GM19438 (cell line): ENCODE results near the gene SLC22A23.
"Not testable (repeated sequence)": the region's sequence is repeated elsewhere in the genome, so short reads cannot be mapped to it uniquely, and the experiment has no call there.

ENCODE experiments used
- ATAC-seq: cut with Tn5 transposase; IDR thresholded peaks from one replicate; pipeline ENCODE4 v1.9.1; 2021; ENCODE audit warnings: low read depth; ENCODE audit not compliant: unreplicated experiment

Gene SLC22A23

DNA sequence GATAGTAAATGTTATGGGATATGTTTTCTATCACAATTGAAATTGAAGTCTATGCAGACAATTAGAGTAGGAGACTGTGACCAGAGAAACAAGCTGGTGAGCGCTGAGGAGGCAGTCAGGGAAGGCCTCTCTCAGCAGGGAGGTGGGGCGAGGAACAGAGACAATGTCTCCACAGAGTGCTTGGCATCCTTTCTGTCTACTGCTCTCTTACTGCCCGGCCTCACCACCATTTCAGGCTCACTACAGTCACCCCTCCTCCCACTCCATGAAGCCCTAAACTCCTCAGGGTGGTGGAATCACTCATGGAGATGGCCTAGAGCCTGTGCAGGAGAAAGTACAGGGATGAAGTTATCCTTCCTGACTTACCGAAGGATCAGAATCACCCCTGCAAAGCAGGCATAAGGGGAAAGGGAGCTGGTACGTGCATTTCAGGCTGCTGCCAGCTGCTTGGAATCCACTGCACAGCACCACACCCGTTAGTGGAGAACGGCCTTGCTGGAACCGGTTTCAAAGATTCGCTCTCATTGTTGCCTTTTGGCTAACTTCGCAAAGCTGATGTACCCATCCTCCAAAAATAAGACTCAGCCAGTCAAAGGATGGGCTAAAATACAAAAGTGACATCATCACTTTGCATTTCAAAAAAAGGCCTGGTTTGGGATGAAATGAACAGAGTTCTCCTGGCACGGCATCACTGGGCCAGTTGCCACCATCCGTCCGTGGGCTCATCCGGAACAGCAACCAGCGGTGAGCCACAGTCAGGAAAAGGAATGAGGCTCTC, 67.3 kb downstream of the SLC22A23 start:
- ATAC-seq, result no peak

DNA sequence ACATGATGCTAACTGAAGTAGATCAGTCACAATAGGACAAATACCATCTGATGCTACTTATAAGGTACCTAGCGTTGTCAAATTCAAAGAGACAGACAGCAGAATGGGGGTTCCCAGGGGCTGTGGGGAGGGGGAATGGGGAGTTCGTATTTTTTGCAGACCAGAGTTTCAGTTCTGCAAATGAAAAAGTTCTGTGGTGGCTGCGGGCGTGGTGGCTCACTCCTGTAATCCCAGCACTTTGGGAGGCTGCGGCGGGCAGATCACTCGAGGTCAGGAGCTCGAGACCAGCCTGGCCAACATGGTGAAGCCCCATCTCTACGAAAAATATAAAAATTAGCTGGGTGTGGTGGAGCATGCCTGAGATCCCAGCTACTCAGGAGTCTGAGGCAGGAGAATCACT, 68.1 kb downstream of the SLC22A23 start:
- ATAC-seq, result no peak

DNA sequence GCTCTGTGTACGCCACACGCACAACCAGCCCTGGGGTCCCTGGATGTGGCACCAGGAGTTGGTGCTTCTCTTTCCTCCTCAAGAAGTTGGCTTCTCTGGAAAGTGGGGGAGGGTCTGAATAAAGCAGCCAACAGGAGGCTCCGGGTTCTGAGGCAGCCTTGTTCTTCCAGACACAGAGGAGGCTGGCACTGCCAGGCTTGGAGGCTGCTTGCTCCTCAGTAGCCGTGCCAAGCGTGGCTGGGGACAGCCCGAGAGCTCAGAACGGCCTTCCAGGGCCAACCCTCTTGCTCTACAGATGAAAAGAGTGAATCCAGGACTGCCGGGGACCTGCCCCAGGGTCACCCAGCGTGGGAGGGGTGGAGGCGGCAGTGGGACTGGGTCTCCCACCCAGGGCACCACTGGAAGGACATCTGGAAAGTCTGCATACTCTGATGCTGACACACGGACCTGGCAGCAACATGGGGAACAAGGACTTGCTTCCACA, 70.4 kb downstream of the SLC22A23 start:
- no peak for ATAC-seq

DNA sequence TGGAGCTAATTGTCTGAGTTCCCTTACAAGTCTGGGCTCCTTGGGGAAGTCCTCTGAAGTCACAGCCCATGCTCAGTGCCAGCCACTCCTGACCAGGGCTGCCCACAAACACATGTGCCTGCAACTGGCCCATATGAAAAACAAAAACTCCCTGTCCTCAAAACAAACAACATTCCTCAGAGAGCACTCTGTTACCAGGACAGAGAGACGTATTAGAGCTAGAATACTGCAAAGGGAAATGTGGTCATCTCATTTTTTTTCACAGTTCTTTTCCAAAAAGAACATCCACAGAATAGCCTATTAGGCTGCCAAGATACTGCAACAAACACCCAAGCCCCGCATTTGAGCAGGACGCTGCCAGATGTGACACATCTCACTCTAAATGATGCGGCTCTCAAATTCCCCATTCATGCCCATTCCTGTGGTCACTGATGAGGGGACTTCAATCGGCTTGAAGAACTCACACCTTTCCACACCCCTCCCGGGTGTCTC, 71.1 kb downstream of the SLC22A23 start:
- ATAC-seq, result no peak

DNA sequence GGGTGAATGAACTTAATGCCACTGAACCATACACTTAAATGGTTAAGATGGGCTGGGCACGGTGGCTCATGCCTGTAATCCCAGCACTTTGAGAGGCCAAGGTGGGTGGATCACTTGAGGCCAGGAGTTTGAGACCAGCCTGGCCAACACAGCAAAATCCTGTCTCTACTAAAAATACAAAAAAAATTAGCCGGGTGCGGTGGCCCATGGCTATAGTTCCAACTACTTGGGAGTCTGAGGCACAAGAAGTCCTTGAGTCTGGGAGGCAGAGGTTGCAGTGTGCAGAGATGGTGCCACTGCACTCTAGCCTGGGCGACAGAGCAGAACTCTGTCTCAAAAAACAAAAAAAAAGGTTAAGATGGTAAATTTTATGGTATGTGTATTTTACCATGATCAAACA, 71.7 kb downstream of the SLC22A23 start:
- ATAC-seq, result not testable (repeated sequence)

DNA sequence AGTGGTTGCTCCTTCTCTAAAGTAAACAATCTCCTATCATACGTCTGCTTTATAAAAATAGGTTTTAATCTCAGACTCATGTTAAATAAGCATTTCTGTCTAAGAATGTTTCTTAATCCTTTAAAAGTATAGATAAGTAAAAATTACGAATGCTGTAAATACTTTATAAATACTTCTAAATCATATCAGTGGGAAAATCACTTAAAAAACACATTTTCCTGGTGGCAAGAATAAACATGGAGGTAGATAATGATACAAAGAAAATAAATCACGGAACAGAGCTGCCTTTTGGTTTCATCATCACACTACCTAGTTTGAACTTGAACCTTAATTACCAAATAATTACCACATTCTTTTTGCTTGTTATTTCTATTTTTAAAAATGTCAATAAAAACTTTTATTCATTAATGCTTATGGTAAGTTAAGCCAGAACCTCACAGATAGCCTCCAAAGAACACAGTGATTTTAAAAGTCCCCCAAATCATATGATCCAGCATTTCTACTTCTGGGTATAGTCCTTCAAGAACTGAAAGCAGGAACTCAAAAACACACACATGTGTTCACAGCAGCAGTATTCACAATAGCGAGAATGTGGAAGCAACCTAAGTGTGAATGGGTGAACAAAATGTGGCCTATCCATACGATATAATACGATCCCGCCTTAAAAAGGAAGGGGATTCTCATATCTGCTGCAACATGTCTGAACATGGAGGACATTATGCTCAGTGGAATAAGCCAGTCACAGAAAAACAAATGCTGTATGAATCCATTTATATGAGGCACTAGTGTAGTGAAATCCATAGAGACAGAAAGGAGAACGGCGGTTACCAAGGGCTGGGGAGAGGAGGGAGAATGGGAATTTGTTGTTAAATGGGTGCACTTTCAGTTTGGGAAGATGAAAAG, 72.4 kb downstream of the SLC22A23 start:
- ATAC-seq, result no peak

DNA sequence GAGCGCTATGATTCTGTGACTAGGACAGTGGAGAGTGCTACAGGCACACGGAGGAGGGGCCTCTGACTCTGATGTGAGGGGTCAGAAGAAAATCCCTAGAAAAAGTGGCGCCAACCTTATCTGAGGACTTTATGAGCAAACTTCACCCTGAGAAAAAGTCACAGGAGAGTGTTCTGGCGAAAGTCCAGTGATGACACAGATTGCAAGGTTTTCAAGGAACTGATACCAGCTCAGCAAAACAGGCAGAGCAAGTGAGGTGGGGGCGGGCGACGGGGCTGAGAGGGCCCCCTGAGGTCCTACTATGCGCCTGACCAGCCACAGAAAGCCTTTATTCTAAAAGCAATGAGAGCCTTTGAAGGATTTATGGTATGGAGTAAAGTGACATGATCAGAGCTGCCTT, 73.3 kb downstream of the SLC22A23 start:
- no peak for ATAC-seq

DNA sequence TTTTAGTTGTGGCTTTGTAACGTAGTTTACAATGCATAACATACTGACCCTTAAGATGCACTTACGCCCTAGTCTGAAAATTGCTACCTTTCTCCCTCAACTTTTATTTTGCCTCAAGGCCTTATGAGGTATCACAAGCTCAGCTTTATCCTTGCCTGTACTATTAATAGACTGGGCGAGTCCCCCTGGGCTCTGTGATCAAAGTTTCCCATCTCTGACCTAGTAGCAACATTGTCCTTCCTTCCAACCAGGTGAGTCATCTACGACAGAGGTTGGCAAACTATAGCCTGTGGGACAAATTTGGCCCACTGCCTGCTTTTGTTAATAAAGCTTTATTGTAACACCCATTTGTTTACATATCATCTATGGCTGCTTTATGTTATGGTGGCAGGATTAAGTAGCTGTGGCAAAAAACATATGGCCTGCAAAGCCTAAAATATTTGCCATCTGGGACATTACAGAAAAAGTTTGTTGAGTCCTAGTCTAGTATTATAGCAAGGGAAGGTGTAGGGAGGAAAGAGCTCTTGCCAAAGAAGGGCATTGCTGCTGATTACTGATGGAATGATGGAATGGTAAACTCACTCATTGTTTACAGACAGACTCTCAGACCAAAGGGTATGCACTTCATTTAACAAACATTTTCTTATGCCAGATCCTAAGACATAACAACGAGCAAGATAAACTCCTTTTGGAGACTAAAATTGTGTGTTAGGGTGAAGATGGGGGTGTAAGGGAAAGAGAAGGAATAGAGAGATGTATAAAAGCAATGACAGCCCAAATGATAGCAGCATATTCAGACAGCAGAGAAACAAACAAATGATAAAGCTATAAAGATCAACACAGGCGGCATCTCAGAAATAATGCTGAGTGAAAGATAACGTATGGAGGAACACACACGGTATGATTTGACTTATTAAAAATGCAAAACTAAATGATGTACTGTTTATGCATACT, 74.2 kb downstream of the SLC22A23 start:
- ATAC-seq, result no peak

DNA sequence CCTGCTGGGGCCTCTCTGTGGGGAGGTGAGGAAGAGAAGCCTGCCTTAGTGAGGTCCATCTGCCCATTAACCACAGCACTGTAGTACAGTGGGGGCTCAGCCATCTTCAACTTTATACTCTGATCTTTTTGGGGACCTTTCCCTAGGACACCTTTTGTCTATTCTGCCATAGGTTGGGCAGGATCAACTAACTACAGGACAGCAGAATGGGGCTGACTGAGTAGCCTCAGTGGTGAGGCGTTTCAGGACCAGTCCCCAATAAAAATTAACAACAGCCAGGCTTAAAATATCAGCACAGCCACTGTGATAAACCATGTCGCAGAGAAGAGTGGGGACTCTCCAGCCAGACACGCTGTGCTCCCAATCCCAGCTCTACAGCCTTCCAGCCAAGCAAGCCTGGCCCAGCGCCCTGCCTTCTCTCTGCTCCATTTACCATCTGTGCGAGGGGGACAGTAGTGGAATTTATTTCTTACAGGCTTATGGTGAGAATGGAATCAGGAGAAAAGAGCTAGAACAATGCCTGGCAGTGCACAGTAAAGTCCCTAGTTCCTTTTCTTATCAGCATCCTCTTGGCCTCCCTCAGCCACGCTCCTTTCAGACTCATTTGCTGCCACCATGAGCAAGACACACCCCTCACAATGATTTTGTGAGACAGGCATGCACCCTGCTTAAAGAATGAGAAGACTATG, 75.5 kb downstream of the SLC22A23 start:
- ATAC-seq, result no peak

DNA sequence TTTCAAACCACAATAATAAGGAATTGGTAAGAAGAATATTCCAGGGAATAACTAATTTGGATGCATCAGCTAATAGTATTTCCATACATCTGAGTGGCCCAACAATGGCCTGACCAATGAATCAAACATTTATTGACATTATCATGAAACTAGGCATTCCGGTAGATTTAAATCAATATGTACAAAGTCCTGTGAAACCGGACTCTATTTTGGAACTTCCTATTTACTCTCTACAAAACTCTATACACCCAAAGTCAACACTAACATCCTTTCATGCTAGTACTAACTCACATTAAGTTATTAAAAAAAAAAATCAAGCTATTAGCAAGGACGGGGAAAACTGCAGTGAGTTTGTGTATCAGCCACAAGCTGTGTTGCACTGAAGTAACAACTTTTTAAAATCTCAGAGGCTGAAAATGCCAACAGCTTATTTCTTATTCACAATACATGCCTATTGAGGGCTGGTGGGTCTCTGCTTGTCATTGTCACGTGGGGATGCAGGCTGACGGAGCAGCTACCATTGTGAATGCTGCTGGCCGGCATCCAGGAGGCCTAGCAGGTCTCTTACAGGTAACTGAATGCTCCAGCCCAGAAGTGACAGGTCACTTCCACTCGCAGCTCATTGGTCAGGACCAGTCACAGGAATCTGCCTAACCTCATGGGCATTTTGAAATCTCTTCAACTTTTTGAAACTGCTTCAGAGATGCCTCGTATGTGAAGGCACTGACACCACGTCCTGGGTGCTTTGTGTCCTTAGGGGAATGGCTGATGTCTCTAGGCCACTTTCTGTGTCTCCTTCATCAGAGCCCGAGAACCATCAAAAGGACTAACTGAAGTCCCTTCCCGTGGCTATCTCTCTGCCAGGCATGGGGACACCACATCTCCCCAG, 76.3 kb downstream of the SLC22A23 start:
- ATAC-seq, result no peak

DNA sequence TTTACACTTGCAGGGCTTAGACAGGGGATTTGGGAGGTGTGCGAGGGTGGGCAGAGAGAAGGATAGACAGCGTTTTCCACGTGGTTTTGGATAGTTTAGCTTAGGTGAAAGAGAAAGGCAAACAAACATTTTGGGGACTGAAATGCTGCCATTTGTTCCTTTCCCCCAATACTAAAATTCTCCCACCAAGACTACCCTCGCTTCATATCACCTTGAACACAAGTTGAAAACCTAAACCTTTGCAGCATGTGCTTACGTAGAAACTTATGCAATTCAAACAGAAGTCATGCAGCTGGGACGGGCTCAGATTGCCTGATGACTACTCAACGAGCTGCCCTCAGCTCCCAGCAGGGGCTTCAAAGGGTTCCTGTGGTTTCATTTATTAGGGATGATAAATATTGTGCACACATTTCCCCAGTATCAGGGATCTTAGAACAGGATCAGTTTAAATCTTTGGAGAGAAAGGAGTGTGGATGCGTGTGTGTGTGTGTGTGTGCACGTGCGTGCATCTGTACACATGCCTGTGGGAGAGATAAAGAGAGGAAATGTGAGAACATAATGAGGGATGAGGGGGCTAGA, 77.3 kb downstream of the SLC22A23 start:
- ATAC-seq, result no peak

DNA sequence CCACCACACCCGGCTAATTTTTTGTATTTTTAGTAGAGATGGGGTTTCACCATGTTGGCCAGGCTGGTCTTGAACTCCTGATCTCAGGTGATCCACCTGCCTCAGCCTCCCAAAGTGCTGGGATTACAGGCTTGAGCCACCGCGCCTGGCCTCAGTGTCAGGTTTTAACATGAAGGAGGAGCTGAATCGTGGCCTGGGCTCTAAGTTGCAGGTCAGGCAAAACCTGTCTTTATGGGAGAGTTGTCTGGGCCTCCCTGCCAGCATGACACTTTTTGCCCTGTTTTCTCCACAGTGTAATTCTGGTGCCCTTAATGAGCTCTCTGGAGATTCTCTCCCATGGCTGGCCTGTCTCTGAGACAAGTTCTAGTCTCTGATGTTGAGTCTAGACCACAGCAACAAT, 78.0 kb downstream of the SLC22A23 start:
- not testable (repeated sequence) for ATAC-seq

DNA sequence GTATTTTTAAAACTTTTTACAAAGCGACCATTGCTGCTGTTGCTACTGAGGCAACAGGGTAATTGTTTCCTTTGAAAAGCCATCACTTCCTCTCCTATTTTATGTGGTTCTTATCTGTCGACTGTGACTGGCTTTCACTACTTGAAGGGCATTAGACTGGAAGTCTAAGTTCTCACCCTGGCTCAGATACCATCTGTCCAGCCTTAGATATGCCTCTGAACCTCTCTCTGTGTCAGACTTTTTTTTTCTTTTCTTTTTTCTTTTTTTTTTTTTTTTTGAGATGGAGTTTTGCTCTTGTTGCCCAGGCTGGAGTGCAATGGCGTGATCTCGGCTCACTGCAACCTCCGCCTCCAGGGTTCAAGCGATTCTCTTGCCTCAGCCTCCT, 78.5 kb downstream of the SLC22A23 start:
- not testable (repeated sequence) for ATAC-seq

DNA sequence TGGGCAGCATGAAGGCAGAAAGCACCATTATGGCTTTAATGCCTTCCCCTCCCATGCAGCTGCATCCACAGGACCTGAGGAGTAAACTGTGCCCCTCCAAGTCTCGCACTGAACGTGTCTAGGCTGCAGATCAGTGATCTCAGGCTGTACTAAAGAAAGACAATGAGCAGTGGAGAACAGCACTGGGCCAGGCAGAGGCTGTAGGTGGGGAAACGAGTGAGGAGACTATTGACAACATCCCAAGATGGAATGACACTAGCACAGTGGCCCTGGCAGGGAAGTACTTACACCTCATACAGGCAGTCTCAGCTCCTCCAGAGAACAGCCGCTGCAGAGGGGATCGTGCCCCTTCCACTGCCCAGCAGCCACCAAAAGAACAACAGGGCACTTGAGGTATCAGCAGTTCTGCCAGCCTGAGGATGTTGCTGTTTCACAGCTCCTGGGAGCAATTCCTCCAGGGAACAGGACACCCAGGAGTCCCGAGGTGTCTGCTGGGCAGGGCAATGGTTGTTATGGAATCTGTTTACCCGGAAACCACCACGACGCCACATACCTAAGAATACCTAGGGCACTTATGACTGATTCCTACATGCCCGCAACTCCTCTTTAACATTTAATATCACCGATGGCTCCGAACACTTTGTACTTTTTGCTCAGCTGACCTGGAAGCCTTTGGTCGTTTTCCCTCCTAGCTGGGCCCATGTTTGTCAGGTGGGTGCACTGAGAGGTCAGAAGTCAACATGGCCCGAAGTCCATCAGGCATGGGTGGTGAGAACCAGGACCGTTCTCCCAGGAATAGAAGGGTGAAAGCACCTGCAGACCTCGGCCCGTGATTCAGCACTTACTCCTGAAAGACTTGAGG, 79.1 kb downstream of the SLC22A23 start:
- no peak for ATAC-seq

DNA sequence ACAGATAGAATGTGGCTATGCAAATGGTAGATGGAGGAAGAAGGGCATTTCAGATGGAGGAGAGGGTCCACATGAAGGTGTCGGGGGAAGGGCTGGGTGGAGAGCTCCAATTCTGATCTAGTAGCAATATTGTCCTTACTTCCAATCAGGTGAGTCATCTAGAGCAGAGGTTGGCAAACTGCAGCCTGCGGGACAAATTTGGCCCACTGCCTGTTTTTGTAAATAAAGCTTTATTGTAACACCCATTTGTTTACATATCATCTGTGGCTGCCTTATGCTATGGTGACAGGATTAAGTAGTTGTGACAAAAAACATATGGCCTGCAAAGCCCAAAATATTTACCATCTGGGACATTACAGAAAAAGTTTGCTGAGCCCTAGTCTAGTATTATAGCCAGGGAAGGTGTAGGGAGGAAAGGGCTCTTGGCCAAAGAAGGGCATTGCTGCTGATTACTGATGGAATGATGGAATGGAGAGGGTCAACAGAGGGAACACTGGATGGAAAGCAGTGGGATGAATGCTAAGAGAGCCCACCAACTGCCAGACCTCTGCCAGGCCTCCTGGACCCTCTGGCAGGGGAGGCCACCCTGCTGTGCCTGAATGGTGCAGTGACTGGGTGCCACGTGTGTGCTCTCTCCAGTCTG, 79.8 kb downstream of the SLC22A23 start:
- ATAC-seq, result no peak

DNA sequence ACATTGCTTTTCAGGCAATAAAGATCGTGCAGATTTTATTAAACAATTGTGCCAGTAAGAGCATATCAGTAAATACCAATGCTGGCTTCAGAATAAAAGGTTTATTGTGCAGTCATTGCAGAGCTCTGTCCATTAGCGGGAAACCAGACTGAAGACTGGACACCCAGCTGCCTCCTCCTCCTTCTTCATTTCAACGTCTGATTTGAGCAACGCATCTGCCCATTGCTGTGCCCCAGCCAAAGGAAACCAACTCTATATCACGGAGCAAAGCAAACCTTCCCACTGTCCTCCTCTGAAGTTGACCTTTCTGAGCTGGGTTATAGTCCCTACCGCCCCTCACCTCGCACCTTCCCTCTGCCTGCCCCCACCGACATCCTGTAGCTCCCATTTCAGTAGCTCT, 80.8 kb downstream of the SLC22A23 start:
- ATAC-seq, result no peak

DNA sequence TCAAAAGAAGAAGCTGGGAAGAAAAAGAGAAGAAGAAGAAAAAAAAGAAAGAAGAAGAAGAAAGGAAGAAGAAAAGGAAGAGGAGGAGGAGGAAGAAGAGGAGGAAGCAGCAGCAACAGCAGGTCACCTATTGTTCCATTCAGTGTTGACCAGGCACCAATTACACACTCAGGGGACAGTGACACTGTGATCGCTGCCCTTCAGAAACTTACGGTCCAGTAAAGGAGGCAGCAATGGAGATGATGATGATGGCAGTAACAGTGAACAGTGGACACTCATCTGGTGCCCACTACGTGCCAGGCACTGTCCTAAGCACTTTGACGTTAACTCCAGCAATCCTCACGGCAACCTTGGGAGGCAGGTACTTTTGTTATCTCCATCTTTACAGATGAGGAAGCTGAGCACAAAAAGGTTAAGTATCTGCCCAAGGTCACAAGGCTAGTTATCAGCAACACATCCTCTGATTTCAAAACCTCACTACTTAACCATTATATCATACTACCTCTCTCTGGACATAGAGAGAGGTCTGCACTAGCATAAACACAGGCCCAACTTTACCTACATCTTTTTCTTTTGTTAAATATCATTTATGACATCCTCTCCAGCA, 83.2 kb downstream of the SLC22A23 start:
- no peak for ATAC-seq
